ENCODE measurements around the gene KCNJ1.
A peak's percentile ranks its signal among the peaks of the same experiment; 100 is the strongest.

KCNJ1 gene

GRCh38 chr11:128859563-128860441 lies 7.3 kb downstream of the KCNJ1 start:
- peak; percentile 9 for DNase-seq (ENCODE audit: low read depth)
- TF ChIP-seq CTCF (conservative IDR thresholded peaks at IDR 0.05; ENCODE audit: low read length) = peak; percentile 54

GRCh38 chr11:128857341-128857740 lies 9.8 kb downstream of the KCNJ1 start:
- no peak overlapping the region for H3K4me3 ChIP-seq (ENCODE audit: low read length)
- TF ChIP-seq CTCF (conservative IDR thresholded peaks at IDR 0.05; ENCODE audit: low read length) = no peak
- DNase-seq (ENCODE audit: low read depth) = no peak

More at GRCh38 chr11:128859563-128860441, 7.3 kb downstream of the KCNJ1 start:
- H3K4me3 ChIP-seq (ENCODE audit: low read length) = no peak overlapping the region

- DNase-seq (ENCODE audit: low read depth) = no peak
- H3K4me3 ChIP-seq (ENCODE audit: low read length) = no peak overlapping the region
- TF ChIP-seq CTCF (conservative IDR thresholded peaks at IDR 0.05; ENCODE audit: low read length) = no peak
Measured at GRCh38 chr11:128856241-128856640, 10.9 kb downstream of the KCNJ1 start.

- no peak for DNase-seq (ENCODE audit: low read depth)
Measured at GRCh38 chr11:128854841-128855240, 12.3 kb downstream of the KCNJ1 start.

GRCh38 chr11:128853559-128853958 lies 13.5 kb downstream of the KCNJ1 start:
- no peak for DNase-seq (ENCODE audit: low read depth)
- TF ChIP-seq CTCF (conservative IDR thresholded peaks at IDR 0.05; ENCODE audit: low read length) = no peak
- H3K4me3 ChIP-seq (ENCODE audit: low read length) = no peak overlapping the region

More at GRCh38 chr11:128854841-128855240, 12.3 kb downstream of the KCNJ1 start:
- no peak for TF ChIP-seq CTCF (conservative IDR thresholded peaks at IDR 0.05; ENCODE audit: low read length)
- H3K4me3 ChIP-seq (ENCODE audit: low read length) = no peak overlapping the region

- no peak for TF ChIP-seq CTCF (conservative IDR thresholded peaks at IDR 0.05; ENCODE audit: low read length)
- no peak for DNase-seq (ENCODE audit: low read depth)
Measured at GRCh38 chr11:128852327-128853023, 14.6 kb downstream of the KCNJ1 start.

More at GRCh38 chr11:128852327-128853023, 14.6 kb downstream of the KCNJ1 start:
- H3K4me3 ChIP-seq (ENCODE audit: low read length) = no peak overlapping the region

Measured in AG10803 (cell line).